AG10803 (cell line): ENCODE results near the gene STMN1.

Source experiments
- DNase-seq: peaks from one replicate; pipeline ENCODE4 v3.0.0; 2010; ENCODE audit warnings: low read depth
- H3K4me3 ChIP-seq: 2 replicates; pipeline ENCODE4 v1.5.1; 2011; ENCODE audit warnings: mild to moderate bottlenecking, low read length, control low read depth
- CTCF ChIP-seq: conservative IDR thresholded peaks from 2 replicates; pipeline ENCODE4 v1.5.1; 2011; ENCODE audit warnings: mild to moderate bottlenecking, low read length, control low read depth, inconsistent platforms

The STMN1 gene

GRCh38 chr1:25891606-25892005, 14.6 kb downstream of the STMN1 start:
- no peak for TF ChIP-seq CTCF
- no peak overlapping the region for H3K4me3 ChIP-seq
- DNase-seq, result no peak

GRCh38 chr1:25890239-25891034, 15.8 kb downstream of the STMN1 start:
- TF ChIP-seq CTCF, result no peak
- DNase-seq, result no peak
- H3K4me3 ChIP-seq, result no peak overlapping the region

- DNase-seq, result no peak
- no peak; the same call in 1 of the 2 replicates for TF ChIP-seq CTCF
- H3K4me3 ChIP-seq, result no peak overlapping the region
Observed at GRCh38 chr1:25889470-25889869, 16.7 kb downstream of the STMN1 start.

GRCh38 chr1:25888426-25888987, 17.7 kb downstream of the STMN1 start:
- no peak for DNase-seq
- no peak overlapping the region for H3K4me3 ChIP-seq
- TF ChIP-seq CTCF, result no peak

- H3K4me3 ChIP-seq, result no peak overlapping the region
- TF ChIP-seq CTCF, result no peak
Observed at GRCh38 chr1:25885602-25886001, 20.6 kb downstream of the STMN1 start.

GRCh38 chr1:25881266-25881665, 25.0 kb downstream of the STMN1 start:
- TF ChIP-seq CTCF, result no peak
- DNase-seq, result no peak
- no peak overlapping the region for H3K4me3 ChIP-seq

More at GRCh38 chr1:25885602-25886001, 20.6 kb downstream of the STMN1 start:
- DNase-seq, result no peak

- H3K4me3 ChIP-seq, result no peak overlapping the region
- no peak for DNase-seq
- TF ChIP-seq CTCF, result no peak
Observed at GRCh38 chr1:25880518-25880917, 25.7 kb downstream of the STMN1 start.
